NCI-H526 (cell line): ENCODE measurements around the gene CD22.

Experiments
- DNase-seq, 2 experiments: peaks; one replicate each; lab custom pipeline; 2025; lab: John Stamatoyannopoulos, UW

Gene CD22

DNA sequence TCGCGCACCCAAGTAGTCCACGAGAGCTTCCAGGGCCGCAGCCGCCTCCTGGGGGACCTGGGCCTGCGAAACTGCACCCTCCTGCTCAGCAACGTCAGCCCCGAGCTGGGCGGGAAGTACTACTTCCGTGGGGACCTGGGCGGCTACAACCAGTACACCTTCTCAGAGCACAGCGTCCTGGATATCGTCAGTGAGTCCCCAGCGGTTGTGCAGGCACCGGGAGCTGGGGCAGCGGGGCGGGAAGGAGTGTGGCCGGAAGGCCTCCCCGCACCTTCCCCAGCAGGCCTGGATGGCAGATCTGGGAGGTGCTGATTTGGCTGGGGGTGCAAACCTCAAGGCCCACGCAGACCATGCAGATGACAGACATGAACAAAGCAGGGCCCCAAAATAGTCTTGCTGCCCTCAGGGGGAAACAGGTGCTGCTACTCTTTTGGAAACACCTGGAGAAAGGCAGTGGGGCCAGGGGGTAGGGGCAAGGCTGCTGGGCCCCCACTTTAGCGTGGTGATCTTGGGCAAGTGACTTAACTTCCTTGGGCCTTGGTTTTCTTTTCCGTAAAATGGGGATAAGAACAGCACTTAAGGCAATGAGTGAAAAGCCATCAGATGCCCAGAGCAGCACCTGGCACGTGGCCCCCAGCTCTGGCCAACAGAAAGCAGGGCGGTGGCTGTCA lies 33.1 kb upstream of the CD22 start:
- DNase-seq: peak in 1 of 2 experiments; percentile 22

DNA sequence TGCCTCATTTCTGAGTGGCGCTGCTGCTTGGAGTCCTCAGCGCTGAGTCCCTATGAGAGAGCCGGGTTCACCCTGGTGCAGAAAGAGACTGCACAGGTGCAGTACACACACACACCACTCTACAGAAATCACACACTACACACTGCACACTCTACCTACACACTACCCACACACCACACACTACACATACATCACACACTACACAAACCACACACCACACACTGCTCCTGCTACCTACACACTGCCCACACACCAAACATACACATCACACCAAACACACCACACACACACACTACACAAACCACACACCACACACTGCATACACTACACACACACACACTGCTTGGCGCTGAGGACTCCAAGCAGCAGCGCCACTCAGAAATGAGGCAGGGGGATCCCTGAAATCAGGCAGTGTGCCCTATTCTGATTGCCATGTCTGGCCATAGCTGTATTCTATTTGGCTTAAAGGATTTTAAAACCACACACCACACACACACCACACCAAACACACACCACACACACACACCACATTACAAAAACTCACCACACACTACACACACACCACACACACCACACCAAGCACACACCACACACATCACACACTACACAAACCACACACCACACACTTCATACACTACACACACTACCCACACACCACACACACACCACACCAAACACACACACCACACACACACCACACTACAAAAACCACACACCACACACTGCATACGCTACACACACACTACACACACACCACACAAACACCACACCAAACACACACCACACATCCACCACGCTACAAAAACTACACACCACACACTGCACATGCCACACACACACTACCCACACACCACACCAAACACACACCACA lies 32.1 kb upstream of the CD22 start:
- no peak for DNase-seq

DNA sequence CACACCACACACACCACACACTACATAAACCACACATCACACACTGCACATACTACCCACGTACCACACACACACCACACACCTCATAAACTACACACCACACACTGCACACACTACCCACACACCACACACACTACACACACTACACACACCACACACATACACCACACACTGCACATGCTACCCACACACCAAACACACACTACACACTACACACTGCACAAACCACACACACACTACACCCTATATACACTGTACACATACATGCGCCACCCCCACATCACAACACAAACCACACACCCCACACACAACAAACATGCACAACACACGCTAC lies 31.5 kb upstream of the CD22 start:
- DNase-seq: no peak

DNA sequence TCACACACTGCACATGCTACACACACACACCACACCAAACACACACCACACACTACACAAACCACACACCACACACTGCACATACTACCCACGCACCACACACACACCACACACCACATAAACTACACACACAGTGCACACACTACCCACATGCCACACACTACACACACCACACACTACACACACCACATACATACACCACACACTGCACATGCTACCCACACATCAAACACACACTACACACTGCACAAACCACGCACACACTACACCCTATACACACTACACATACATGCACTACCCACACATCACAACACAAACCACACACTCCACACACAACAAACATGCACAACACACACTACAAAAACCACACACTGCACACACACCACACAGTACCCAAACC lies 31.1 kb upstream of the CD22 start:
- DNase-seq: no peak

DNA sequence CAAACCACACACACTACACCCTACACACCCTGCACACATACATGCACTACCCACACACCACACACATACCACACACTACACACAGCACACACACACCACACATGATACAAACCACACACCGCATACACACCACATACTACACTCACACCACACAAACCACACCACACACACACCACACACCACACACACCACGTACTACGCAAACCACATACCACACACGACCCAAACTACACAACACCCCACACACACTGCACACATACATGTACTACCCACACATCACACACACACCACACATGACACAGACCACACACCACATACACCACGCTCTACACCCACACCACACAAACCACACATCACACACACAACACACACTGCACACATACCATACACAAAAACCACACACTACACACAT lies 30.4 kb upstream of the CD22 start:
- no peak for DNase-seq

DNA sequence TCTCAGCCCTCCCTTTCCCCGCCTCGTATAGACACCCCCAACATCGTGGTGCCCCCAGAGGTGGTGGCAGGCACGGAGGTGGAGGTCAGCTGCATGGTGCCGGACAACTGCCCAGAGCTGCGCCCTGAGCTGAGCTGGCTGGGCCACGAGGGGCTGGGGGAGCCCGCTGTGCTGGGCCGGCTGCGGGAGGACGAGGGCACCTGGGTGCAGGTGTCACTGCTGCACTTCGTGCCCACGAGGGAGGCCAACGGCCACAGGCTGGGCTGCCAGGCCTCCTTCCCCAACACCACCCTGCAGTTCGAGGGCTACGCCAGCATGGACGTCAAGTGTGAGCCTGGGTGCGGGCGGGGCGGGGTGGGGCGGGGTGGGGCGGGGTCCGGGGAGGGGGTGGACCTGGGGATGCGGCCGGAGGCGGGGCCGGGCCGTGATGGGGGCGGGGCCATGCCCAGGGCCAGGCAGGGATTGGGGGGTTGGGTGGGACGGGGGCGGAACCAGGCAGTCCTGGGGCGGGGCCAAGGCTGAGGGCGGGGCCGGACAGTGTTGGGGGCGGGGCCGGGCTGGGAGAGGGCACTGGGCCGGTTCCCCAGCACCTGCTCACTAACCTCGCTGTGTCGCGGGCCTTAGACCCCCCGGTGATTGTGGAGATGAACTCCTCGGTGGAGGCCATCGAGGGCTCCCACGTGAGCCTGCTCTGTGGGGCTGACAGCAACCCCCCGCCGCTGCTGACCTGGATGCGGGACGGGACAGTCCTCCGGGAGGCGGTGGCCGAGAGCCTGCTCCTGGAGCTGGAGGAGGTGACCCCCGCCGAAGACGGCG lies 29.3 kb upstream of the CD22 start:
- DNase-seq: peak in 1 of 2 experiments; percentile 72

DNA sequence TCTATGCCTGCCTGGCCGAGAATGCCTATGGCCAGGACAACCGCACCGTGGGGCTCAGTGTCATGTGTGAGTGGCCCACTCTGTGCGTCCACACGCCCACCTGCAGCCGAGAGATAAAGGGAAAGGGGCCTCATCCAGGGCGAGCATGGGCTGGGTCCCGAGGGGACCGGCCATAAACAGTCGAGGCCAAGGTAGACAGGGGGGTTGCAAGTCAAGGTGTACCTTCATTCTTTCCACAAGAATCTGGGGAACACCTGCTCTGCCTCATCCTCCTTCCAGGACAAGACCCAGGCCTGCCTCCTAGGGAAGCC lies 28.7 kb upstream of the CD22 start:
- no peak for DNase-seq

DNA sequence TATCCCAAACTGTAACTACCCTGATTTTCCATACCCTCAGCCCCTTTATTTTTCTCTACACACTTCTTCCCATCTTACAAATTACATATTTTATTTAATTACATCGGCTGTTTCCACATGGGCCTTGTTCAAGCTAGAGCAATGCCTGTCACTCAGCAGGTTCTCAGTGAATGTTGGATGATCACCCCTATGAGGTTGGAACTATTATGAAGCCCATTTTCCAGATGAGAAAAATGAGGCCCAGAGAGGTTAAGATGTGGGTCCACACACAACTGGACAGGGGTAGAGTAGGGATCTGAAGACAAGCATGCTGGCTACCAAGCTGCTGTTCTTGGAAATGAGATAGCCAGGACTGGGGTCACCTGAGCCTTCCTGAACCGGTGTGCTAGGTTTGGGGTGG lies 27.0 kb upstream of the CD22 start:
- no peak for DNase-seq

DNA sequence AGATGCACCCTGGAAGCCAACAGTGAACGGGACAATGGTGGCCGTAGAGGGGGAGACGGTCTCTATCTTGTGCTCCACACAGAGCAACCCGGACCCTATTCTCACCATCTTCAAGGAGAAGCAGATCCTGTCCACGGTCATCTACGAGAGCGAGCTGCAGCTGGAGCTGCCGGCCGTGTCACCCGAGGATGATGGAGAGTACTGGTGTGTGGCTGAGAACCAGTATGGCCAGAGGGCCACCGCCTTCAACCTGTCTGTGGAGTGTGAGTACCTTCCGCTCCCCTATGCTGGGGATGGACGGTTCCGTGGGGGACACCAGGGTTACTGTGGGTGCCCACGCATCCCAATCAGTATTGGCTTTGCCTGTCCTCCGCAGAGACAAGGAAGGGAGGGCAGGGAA lies 26.5 kb upstream of the CD22 start:
- no peak for DNase-seq

DNA sequence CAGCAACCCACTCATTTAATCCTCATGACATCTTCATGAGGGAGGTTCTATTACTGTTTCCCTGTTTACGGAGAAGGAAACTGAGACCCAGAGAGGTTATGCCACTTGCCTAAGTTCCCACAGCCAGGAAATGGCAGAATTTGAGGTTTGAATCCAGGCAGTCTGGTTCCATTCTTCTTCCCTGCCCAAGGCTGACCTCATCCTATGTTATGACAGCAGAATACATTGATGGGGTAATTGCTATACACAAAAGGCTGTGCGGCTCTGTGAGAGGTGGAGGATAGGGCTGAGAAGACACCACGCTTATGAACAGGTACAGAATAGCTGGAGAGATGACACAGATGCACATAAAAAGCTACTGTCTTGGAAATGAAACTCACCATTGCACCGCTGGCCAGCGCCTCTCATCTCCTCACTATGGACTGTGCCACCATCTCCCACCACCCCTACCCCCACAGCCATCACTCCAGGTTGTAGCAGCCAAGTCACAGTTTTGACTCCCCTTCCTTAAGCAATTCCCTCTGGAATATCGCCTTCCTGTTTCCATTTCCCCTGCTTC lies 25.6 kb upstream of the CD22 start:
- no peak for DNase-seq

DNA sequence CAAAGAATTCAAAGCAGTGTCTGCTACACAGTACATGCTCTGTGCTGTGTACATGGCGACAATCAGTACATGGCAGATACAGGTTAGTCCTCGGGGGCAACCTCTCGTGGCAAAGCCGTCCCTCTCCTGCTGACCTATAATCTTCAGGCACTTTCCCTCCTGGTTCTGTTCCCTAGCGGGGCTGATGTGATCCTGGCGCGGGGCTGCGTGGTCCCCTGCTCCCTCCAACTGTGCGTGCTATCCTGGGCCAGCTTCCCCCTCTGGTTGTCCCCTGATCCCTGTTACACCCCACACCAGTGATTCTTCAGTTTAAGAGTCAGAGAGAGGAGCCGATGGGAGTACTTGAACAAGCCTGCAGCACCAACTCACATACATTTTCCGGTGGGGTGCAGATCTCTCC lies 25.0 kb upstream of the CD22 start:
- DNase-seq: no peak

DNA sequence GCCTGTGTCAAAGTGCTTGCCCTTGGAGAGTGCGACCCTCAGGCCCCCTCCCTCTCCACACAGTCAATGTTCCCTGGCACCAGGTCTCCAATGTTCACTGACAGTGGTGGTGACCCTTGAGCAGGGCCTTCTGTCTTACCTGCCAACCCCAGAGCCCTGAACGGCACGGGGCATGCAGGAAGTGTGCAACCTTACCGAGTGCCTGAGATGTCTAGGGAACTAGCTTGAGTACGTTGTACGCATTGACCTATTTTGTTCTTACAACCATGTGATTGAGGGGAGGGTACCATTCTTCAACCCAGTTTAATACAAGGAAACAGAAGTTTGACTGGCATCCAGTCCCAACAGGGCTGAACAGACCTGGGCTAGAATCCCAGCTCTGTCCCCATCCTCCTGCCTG lies 23.8 kb upstream of the CD22 start:
- DNase-seq: no peak

DNA sequence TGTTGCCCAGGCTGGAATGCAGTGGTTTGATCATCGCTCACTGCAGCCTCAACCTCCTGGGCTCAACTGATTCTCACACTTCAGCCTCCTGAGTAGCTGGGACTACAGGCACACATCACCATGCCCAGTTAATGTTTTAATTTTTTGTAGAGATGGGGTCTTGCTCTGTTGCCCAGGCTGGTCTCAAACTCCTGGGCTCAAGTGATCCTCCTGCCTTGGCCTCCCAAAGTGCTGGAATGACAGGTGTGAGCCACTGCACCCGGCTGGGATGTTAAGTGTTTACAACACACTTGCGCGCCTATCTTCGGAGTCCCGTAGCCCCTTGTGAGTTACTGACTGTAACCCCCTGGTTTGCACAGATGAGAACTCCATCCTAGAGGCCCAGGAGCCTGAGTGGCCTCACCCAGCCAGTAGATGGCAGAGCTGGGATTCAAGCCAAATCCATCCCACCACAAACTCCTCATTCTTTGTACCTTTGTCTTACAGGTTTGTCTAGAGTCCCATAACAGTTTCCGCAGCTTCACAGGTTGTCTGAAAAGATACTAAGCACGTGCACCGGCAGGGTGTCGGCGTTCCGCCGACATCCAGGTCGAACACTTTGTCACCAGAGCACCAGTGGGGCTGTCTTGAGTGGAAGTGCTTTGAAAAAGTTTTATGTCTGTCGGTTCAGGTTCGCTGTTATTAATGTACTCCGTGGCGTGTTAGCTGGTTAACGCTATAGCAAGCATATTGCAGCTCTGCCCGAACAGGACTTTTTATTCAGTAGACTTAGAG lies 22.3 kb upstream of the CD22 start:
- peak; percentile 33 to 69 for DNase-seq

DNA sequence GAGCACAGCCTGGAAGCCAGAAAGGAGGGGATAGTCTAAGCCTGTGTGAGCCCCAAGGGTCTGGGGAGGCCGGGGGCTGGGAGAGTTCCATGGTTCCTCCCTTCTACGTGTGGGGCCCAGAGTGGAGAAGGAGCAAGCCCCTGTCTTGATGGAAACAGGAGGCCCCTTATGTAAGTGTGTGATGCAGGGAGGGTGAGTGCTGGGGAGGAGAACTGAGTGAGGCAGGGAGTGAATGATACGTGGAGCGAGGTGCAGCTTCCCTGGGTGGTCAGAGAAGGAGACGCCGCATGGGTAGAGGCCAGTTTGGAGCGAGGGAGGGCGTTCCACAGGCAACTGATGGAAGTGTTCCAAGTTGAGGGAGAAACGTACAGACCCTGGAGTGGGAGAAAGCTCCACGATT lies 21.1 kb upstream of the CD22 start:
- no peak for DNase-seq

DNA sequence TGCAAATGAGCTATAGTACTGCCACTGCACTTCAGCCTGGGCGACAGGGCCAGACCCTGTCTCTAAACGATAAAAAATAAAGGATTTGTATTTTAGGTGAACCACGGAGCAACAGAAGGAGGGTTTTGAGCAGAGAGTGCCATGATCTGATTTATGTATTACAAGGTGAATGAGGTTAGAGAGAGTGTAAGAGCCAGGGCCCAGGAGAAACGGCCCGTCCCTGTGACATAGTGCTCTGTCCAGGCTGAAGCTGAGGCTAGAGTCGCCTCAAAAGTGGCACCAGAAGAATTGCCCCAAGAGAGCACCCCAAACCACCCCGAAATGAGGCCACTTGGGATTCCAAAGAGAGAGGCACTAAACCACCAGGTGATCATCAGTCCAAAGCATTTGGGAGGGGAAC lies 20.1 kb upstream of the CD22 start:
- no peak for DNase-seq

DNA sequence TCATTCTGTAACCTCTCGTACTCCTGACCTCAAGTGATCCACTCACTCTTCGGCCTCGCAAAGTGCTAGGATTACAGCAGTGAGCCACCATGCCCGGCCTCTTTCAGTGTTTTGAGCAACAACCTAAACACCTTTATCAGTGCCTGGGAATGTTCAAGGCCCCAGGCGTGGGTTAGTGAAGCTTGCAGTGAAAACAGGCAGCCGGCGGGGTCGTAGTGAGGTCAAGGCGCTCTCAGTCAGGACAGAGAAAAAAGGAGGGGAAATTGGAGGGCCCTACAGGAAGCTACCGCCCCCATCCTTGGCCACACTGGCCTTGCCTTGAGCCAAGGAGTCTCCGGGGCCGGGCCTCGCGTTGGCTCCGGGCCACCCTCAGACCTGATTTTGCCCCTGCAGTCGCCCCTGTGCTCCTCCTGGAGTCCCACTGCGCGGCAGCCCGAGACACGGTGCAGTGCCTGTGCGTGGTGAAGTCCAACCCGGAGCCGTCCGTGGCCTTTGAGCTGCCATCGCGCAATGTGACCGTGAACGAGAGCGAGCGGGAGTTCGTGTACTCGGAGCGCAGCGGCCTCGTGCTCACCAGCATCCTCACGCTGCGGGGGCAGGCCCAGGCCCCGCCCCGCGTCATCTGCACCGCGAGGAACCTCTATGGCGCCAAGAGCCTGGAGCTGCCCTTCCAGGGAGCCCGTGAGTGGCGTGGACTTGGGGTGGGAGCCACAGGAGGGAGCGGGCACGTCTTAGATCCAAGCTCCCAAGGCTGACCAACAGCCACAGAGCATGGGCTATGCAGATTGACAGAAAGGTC lies 19.3 kb upstream of the CD22 start:
- no peak for DNase-seq

DNA sequence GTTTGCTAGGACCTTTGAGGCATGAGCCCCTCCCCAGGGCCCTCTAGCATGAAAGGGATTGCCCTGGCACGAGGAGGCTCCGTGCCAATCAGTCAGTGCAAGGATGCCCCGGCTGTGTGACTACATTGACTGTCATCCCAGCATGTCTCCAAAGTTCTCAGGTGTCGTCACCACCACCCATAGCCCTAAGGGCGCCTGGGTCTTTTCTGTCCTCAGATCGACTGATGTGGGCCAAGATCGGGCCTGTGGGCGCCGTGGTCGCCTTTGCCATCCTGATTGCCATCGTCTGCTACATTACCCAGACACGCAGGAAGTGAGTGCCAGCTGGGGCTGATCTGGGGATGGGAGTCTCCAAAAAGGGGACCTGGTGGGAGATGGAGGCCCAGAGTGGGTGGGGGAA lies 18.7 kb upstream of the CD22 start:
- no peak for DNase-seq

DNA sequence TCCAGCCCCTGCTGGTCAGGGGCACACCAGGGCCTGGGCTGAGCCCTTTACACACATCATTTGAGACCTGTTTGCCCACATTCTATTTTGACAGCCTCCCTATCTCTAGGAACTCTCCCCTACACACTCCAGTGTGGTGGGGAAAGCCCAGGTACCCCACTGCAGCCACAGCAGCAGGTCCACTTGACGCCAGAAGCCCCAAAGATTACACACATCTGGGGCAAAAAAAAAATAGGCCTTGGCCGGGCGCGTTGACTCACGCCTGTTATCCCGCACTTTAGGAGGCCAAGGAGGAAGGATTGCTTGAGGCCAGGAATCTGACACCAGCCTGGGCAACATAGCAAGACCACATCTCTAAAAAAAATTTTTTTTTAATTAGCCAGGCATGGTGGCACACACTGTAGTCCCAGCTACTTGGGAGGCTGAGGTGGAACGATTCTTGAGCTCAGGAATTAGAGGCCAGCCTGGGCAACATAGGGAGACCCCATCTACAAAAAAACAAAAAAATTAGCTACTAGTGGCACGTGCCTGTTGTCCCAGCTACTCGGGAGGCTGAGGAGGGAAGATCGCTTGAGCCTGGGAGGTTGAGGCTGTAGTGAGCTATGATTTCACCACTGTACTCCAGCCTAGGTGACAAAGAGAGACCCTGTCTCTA lies 18.0 kb upstream of the CD22 start:
- DNase-seq: no peak

DNA sequence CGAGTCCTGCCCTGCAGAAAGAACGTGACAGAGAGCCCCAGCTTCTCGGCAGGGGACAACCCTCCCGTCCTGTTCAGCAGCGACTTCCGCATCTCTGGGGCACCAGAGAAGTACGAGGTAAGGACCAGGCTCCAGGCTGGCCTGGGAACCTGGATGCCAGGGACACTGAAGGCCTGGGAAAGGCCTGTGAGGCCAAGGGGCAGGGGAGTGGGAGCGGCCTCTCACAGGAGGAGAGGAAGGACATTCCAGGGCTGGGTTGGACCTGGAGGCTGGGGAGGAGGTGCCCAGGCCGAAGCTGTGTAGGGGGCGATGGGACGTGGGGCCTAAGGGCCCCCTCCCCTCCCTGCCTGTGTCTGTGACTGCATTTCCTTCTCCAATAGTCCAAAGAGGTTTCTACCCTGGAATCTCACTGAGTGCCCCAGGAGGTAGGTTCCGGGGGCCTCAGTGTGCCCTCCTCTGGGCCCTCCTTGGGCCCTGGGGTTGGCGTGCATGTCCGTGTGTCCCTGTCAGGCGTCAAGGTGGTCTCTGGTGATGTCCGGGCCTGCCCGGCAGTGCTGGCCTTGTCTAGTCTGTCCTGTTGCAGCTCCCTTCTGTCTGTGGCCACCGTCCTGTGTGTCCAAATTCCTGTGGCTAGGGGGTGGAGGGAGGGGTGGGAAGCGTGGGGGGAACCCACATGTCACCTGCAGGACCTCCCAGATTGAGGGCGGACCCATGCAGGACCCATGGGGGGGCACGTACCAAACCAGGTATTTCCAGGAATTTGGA lies 16.9 kb upstream of the CD22 start:
- no peak for DNase-seq

DNA sequence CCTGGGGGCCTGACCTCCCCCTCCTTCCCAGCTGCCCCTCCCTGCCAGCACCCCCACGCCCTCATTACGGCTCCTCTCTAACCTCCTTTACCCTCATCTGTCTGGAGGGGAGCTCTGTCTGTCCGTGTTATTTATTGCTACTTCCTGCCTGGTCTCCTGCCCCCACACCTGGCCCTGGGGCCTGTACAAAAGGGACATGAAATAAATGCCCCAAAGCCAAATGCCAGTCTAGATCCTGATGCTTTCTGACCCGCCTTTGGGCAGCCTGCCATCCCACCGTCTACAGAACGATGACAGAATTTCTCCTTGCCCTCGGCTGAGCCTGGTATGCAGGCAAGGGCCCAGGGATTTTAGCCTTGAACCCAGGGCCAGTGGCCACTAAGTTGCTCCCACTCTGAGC lies 15.4 kb upstream of the CD22 start:
- no peak for DNase-seq
